Measurements from ENCODE around the gene ANKRD23.

Gene ANKRD23

DNA sequence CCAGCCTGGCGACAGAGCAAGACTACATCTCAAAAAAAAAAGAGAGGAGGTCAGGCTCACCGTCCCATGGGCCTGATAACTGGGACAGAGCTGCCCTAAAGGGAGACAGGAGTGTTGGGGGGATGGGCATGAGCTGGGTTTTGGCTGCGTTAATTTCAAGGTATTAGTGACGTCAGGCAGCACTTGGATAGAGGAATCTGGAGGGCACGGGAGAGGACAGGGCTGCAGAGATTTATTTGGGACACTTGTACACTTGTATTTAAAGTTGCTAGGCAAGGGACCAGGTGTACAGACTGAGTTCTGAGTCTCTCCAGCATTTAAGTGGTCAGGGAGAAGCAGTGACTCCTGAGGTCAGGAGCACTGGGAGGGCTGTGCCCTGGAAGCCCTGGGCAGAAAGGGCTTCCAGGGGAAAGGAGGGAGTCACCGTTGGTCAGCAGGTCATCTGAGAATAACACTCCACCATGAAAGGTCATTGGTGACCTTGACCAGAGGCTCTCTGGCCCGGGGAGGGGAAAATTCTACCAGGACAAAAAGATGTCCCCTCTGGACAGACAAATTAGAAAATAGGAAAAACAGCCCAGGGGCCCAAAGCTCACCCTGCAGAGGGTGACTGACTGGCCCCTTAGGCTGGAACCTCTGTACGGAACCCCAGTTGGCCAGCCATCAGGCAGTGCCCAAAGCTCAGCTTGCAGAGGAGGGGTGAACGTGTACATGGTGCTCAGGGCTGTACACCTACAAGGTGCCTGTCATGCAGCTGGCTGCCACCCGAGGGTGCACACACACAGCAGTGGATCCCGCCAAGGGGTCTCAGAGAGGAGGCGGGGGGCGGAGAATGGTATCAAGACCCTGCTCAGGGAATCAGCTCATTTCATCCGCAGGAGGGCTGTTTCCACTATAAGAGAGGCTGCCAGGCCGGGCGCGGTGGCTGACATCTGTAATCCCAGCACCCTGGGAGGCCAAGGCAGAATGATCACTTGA is 50.8 kb downstream of the ANKRD23 start:
- no peak overlapping the region for H3K4me3 ChIP-seq (ENCODE audit: low read depth, low read length)
- no peak for DNase-seq (ENCODE audit: low read depth)
- TF ChIP-seq CTCF (conservative IDR thresholded peaks at IDR 0.05; ENCODE audit: low read depth, low read length) = no peak

DNA sequence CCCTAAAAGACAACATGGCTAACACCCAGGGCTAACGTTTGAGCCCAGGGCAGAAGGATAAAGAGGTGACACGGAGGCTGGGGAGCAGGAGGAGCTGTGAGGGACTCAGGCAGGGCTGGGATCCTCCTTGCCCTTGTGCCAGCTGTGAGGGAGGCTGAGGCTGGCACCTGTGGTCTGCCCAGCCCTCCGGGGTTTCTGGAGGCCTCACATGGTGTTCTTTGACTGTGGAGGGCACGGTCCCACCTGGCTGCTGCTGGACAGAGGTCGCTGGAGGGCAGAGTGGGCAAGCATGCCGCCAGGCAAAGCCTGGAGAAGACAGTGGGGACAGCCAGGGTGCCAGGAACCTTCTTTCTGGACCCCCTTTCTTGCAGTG is 54.6 kb downstream of the ANKRD23 start:
- DNase-seq (ENCODE audit: low read depth) = no peak
- no peak for TF ChIP-seq CTCF (conservative IDR thresholded peaks at IDR 0.05; ENCODE audit: low read depth, low read length)

DNA sequence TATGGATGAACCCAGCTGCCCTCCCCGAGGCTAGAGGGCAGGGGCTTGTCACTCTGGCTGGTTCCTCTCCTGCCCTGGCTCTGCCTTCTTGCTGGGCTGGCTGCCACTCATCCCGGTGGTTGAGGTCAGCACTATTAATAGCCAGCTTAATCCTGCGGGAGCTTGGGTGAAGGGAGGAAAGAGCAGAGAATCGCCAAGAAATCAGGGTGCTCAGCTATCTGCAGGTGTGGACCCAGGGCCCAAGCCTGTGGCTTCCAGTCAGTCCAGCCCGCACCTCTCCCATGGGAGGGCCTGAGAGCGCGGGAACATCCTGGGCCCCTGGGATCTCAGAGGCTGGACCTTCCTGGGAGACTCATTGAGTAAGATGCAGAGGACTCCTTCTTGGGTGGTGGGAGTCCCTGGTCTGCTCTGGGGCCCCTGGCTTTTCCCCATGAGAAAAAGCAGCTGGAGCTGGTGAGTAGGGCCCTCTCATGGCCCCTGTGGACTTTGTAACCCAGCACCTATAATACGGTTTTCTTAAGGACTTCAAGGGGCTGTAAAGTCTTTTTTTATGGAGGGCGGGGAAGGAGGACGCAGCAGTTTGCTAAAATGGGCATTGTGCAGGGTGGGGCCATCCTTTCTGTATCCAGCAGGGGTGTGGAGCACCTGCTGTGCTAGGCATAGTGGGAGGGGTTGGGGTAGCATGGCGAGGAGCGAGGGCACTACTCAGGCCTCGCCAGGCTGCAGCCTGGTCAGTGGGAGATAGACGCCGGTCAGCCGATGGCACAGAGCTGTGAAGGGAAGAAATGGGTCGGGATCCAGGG is 55.2 kb downstream of the ANKRD23 start:
- peak; percentile 14 for DNase-seq (ENCODE audit: low read depth)
- no peak overlapping the region for H3K4me3 ChIP-seq (ENCODE audit: low read depth, low read length)
- no peak for TF ChIP-seq CTCF (conservative IDR thresholded peaks at IDR 0.05; ENCODE audit: low read depth, low read length)

More for the DNA sequence above, 54.6 kb downstream of the ANKRD23 start:
- H3K4me3 ChIP-seq (ENCODE audit: low read depth, low read length) = no peak overlapping the region
